H1 (cell line): Measurements from ENCODE around the gene RARRES1. TPM values are rescaled to one million over a fixed set of nuclear protein-coding genes. Genes with fewer than 3 reads are reported as not detected.

Experiments
- CTCF ChIA-PET: fragments of 300-600 bp; sonication (Branson Sonifier 250); formaldehyde crosslinking; loops from one replicate; lab custom pipeline; 2021; ENCODE audit not compliant: partially characterized antibody; lab: Charles Lee
- POLR2A ChIA-PET: fragments of 300-600 bp; sonication (Branson Sonifier 250); formaldehyde crosslinking; loops from one replicate; lab custom pipeline; 2021; ENCODE audit warnings: inconsistent platforms; ENCODE audit not compliant: partially characterized antibody; lab: Charles Lee
- DNase-seq, 2 experiments: peaks; one replicate each; pipeline versions ENCODE4 v3.0.0 to v3.0.0-alpha.2; 2010 to 2022; ENCODE audit warnings: low spot score in 2 of 2, low read depth in 1 of 2, mixed read lengths in 1 of 2
- FAIRE-seq: peaks from 2 replicates; lab custom pipeline; 2011; peaks lifted over from hg19 to GRCh38; lab: Jason Lieb, UNC
- H2AFZ ChIP-seq: 2 replicates; pipeline ENCODE4 v1.8.1; 2012; ENCODE audit warnings: low read length, inconsistent platforms
- H2AK5ac ChIP-seq: 2 replicates; pipeline ENCODE4 v1.6.1; 2013; ENCODE audit warnings: low read depth, low read length
- H2BK120ac ChIP-seq: replicated peaks from 2 replicates; pipeline ENCODE3; 2013; ENCODE audit warnings: low read depth, low read length, inconsistent platforms
- H2BK12ac ChIP-seq: 2 replicates; pipeline ENCODE4 v1.6.1; 2013; ENCODE audit warnings: low read depth, low read length
- H2BK15ac ChIP-seq: 2 replicates; pipeline ENCODE4 v1.6.1; 2013; ENCODE audit warnings: low read length
- H2BK20ac ChIP-seq: 2 replicates; pipeline ENCODE4 v1.6.1; 2013; ENCODE audit warnings: low read length
- H2BK5ac ChIP-seq: 2 replicates; pipeline ENCODE4 v1.6.1; 2013; ENCODE audit warnings: low read depth, low read length
- H3K14ac ChIP-seq: 2 replicates; pipeline ENCODE4 v1.6.1; 2013; ENCODE audit warnings: inconsistent platforms; ENCODE audit not compliant: insufficient read length
- H3K18ac ChIP-seq: 2 replicates; pipeline ENCODE4 v1.6.1; 2013; ENCODE audit warnings: low read length; ENCODE audit errors: extremely low read depth
- H3K23ac ChIP-seq: 2 replicates; pipeline ENCODE4 v1.6.1; 2013; ENCODE audit warnings: inconsistent platforms; ENCODE audit not compliant: insufficient read length
- H3K23me2 ChIP-seq: 2 replicates; pipeline ENCODE4 v1.6.1; 2013; ENCODE audit warnings: low read depth, low read length
- H3K27ac ChIP-seq: 2 replicates; pipeline ENCODE4 v1.6.1; 2011; ENCODE audit warnings: low read depth, low read length, inconsistent platforms
- H3K27me3 ChIP-seq, 4 experiments: replicated peaks in 1 of 4; 1 replicate in 1 of 4; 2 replicates in 3 of 4; pipeline versions ENCODE4 v1.6.1 to v1.8.1; 2011 to 2013; ENCODE audit warnings: low read length in 3 of 4, mild to moderate bottlenecking in 3 of 4, inconsistent platforms in 2 of 4, mixed read lengths in 2 of 4, moderate library complexity in 1 of 4; ENCODE audit not compliant: control insufficient read depth in 3 of 4, insufficient read depth in 3 of 4; ENCODE audit errors: extremely low read depth in 1 of 4
- H3K36me3 ChIP-seq, 4 experiments: 2 replicates each; pipeline versions ENCODE4 v1.6.1 to v1.8.1; 2011 to 2013; ENCODE audit warnings: mild to moderate bottlenecking in 4 of 4, low read length in 3 of 4, moderate library complexity in 2 of 4, control low read depth in 1 of 4, inconsistent platforms in 1 of 4; ENCODE audit not compliant: insufficient read depth in 4 of 4, control insufficient read depth in 2 of 4
- H3K4ac ChIP-seq: replicated peaks from 2 replicates; pipeline ENCODE3; 2013; ENCODE audit warnings: low read length, low read depth, mixed read lengths, inconsistent platforms; ENCODE audit not compliant: insufficient read length
- H3K4me1 ChIP-seq, 4 experiments: replicated peaks in 1 of 4; 1 replicate in 1 of 4; 2 replicates in 3 of 4; pipeline versions ENCODE4 v1.6.1 to v1.8.1; 2011 to 2013; ENCODE audit warnings: low read length in 3 of 4, inconsistent platforms in 2 of 4, mixed read lengths in 1 of 4; ENCODE audit not compliant: insufficient read depth in 4 of 4, control insufficient read depth in 3 of 4
- H3K4me2 ChIP-seq, 2 experiments: 2 replicates each; pipeline versions ENCODE4 v1.6.1 to v1.8.1; 2011 to 2013; ENCODE audit warnings: low read depth in 2 of 2, low read length in 2 of 2, control low read depth in 1 of 2, inconsistent platforms in 1 of 2, mild to moderate bottlenecking in 1 of 2; ENCODE audit not compliant: insufficient read depth in 1 of 2
- H3K4me3 ChIP-seq, 4 experiments: fragments of 200-600, 300-600 bp in 1 of 4; sonication (generic), shearing (Covaris generic), sonication (Bioruptor Twin) in 1 of 4; 2 replicates each; pipeline versions ENCODE4 v1.5.1 to v1.8.1; 2011 to 2016; ENCODE audit warnings: low read length in 4 of 4, low read depth in 3 of 4, control low read depth in 2 of 4, inconsistent platforms in 2 of 4, mild to moderate bottlenecking in 2 of 4, mixed read lengths in 1 of 4, moderate library complexity in 1 of 4; ENCODE audit not compliant: insufficient read depth in 2 of 4; ENCODE audit errors: extremely low read depth in 1 of 4
- H3K56ac ChIP-seq: replicated peaks from 2 replicates; pipeline ENCODE3; 2013; ENCODE audit warnings: low read depth, mild to moderate bottlenecking, mixed read lengths, low read length, inconsistent platforms; ENCODE audit not compliant: insufficient read length
- H3K79me1 ChIP-seq: 2 replicates; pipeline ENCODE4 v1.6.1; 2013; ENCODE audit warnings: low read depth, low read length, control low read depth
- H3K79me2 ChIP-seq, 2 experiments: 2 replicates each; pipeline versions ENCODE4 v1.6.1 to v1.8.1; 2012 to 2013; ENCODE audit warnings: low read length in 2 of 2, mild to moderate bottlenecking in 2 of 2, inconsistent platforms in 1 of 2; ENCODE audit not compliant: insufficient read depth in 2 of 2, control insufficient read depth in 1 of 2
- H3K9ac ChIP-seq, 4 experiments: replicated peaks in 1 of 4; 1 replicate in 1 of 4; 2 replicates in 3 of 4; pipeline versions ENCODE4 v1.6.1 to v1.8.1; 2011 to 2013; ENCODE audit warnings: low read depth in 3 of 4, low read length in 3 of 4, control low read depth in 2 of 4, mild to moderate bottlenecking in 2 of 4, moderate library complexity in 2 of 4, inconsistent platforms in 1 of 4; ENCODE audit errors: extremely low read depth in 1 of 4
- H3K9me3 ChIP-seq, 2 experiments: 2 replicates each; pipeline versions ENCODE4 v1.6.1 to v1.8.1; 2012 to 2013; ENCODE audit warnings: mild to moderate bottlenecking in 2 of 2, moderate library complexity in 2 of 2, control low read depth in 1 of 2, inconsistent platforms in 1 of 2, low read depth in 1 of 2, low read length in 1 of 2, mixed read lengths in 1 of 2; ENCODE audit not compliant: insufficient read depth in 2 of 2
- H4K20me1 ChIP-seq, 2 experiments: replicated peaks in 1 of 2; 2 replicates each; pipeline versions ENCODE3 to v1.8.1; 2011 to 2013; ENCODE audit warnings: inconsistent platforms in 2 of 2, low read length in 2 of 2, mild to moderate bottlenecking in 1 of 2; ENCODE audit not compliant: insufficient read depth in 2 of 2, control insufficient read depth in 1 of 2
- H4K5ac ChIP-seq: 2 replicates; pipeline ENCODE4 v1.6.1; 2013; ENCODE audit warnings: low read length, low read depth, mixed read lengths, inconsistent platforms; ENCODE audit not compliant: insufficient read length
- H4K8ac ChIP-seq: 2 replicates; pipeline ENCODE4 v1.8.0; 2013; ENCODE audit warnings: mild to moderate bottlenecking, moderate library complexity, low read length, inconsistent platforms; ENCODE audit not compliant: insufficient read depth; ENCODE audit errors: extremely low read depth
- H4K91ac ChIP-seq: replicated peaks from 2 replicates; pipeline ENCODE3; 2013; ENCODE audit warnings: low read length, mixed read lengths, inconsistent platforms; ENCODE audit not compliant: insufficient read length
- GTF2F1 ChIP-seq: IDR thresholded peaks from 2 replicates; pipeline ENCODE4 v1.6.1; 2012; ENCODE audit warnings: low read depth, low read length, improper control_type of control experiment, borderline replicate concordance
- TAF1 ChIP-seq: IDR thresholded peaks from 2 replicates; pipeline ENCODE4 v1.6.1; 2011; ENCODE audit warnings: mild to moderate bottlenecking, low read depth, low read length
- WGBS, 2 experiments: shearing (Covaris generic) in 1 of 2; methylation state at CpG; one replicate each; pipeline versions ENCODE4 v1.1.6 to v1.1.7; 2013 to 2015; ENCODE audit warnings: low lambda C conversion rate in 2 of 2, mixed read lengths in 2 of 2, inconsistent platforms in 1 of 2, low coverage in 1 of 2, missing lambda C conversion rate in 1 of 2; ENCODE audit not compliant: insufficient replicate concordance in 2 of 2, insufficient coverage in 1 of 2, insufficient read length in 1 of 2; ENCODE audit errors: extremely low coverage in 1 of 2, missing lambda C conversion rate in 1 of 2; 5-methylcytosine and 5-hydroxymethylcytosine counted together
- polyA plus RNA-seq, 7 experiments: library from polyadenylated mRNA; depleted of rRNA in 3 of 7; stranded (reverse) in 5 of 7; unstranded in 2 of 7; fragments of >200 nt in 5 of 7; fragments of 200-250 nt in 2 of 7; gene quantifications; 1 replicate in 5 of 7; 2 replicates in 1 of 7; 4 replicates in 1 of 7; pipeline versions ENCODE4 v1.2.1 to v1.2.3, GENCODE V29; 2011 to 2013; ENCODE audit warnings: missing spikeins in 2 of 7, mixed read lengths in 2 of 7
- total RNA-seq: library from RNA; stranded (reverse); fragmentation: NEBNext Ultra II Directional; extraction: Animal tissue kit (Norgen Biotek cat#: 25700); gene quantifications from 2 replicates; pipeline ENCODE4 v1.2.1, GENCODE V29; 2021
- TF ChIP-seq, protein P1 (sequence below): IDR thresholded peaks from 2 replicates; pipeline ENCODE4 v1.6.1; 2012; ENCODE audit warnings: low read length, inconsistent platforms
- TF ChIP-seq, protein P2 (sequence below), 3 experiments: IDR thresholded peaks; 1 replicate in 2 of 3; 2 replicates in 1 of 3; pipeline versions ENCODE4 v1.5.1 to v1.6.1; 2011; ENCODE audit warnings: low read length in 3 of 3, mild to moderate bottlenecking in 3 of 3, inconsistent platforms in 2 of 3, low read depth in 1 of 3, moderate library complexity in 1 of 3; ENCODE audit not compliant: insufficient read depth in 1 of 3; ENCODE audit errors: control extremely low read depth in 1 of 3

The RARRES1 gene
- total and polyA plus RNA-seq, 2 of the 8 experiments (the other 6 are each of a cell fraction or from before 2014, with no cell fraction given) = 0.26 to 0.71 TPM

GRCh38 chr3:158672215-158673176 lies 59.8 kb downstream of the RARRES1 start, which contains the start of gene LXN:
LXN (minus strand) TSS chr3:158672648; CDS start chr3:158672478, 170 bp downstream.
- no peak within 1 kb of the TSS for H2BK12ac ChIP-seq
- peaks cover 0 to 13% (median 5%) of the 10 kb centered on the region in 4 experiments; a peak in 4 of 8 replicates for H3K36me3 ChIP-seq
- 9% methylated on average over 28 of the region's 30 CpGs; no CpG with 5 or more reads in 1 of the 2 experiments for WGBS, 2 experiments
- peaks cover 7% of the 10 kb centered on the region for H3K23me2 ChIP-seq
- peak within 1 kb of the TSS; percentile 38 for H4K91ac ChIP-seq
- H3K9ac ChIP-seq = peak within 1 kb of the TSS in 3 of 4 experiments; percentile 33 to 65 (median 46); a peak in 5 of 7 replicates
- no peak within 1 kb of the TSS for H2AK5ac ChIP-seq
- ChIA-PET POLR2A (interaction anchor here (1.1 kb wide), 1 partner anchor 28 kb away, joined by 3 read pairs; the partner anchor contains the start of gene GFM1), CTCF (interaction anchor here (0.6 to 2.0 kb wide), 16 partner anchors 11 to 1460 kb away, joined by 3 to 16 read pairs (median 3); partner anchors contain the start of genes GFM1 and MFSD1)
- H3K18ac ChIP-seq = peak within 1 kb of the TSS; percentile 51; the same call in 1 of the 2 replicates
- H2BK120ac ChIP-seq = no peak within 1 kb of the TSS
- no peak within 1 kb of the TSS for H3K14ac ChIP-seq
- H3K4ac ChIP-seq = no peak within 1 kb of the TSS
- no peak within 1 kb of the TSS for H2BK20ac ChIP-seq
- no peak within 1 kb of the TSS for H2BK15ac ChIP-seq
- H2AFZ ChIP-seq = peak within 1 kb of the TSS; percentile 92
- no peaks in the 10 kb centered on the region for H3K9me3 ChIP-seq
- H3K27me3 ChIP-seq = no peaks in the 10 kb centered on the region
- no peak within 1 kb of the TSS for H3K23ac ChIP-seq
- H3K4me2 ChIP-seq = peak within 1 kb of the TSS; percentile 66 to 78
- DNase-seq (peak; percentile 85), FAIRE-seq (peak; percentile 86)
- no peak within 1 kb of the TSS for H4K8ac ChIP-seq
- H3K56ac ChIP-seq = peak within 1 kb of the TSS; percentile 14
- H3K4me1 ChIP-seq = peaks cover 0 to 7% (median 0%) of the 10 kb centered on the region in 4 experiments; a peak in 1 of 7 replicates
- peak within 1 kb of the TSS; percentile 64; the same call in 1 of the 2 replicates for H3K27ac ChIP-seq
- H3K4me3 ChIP-seq = peak within 1 kb of the TSS; percentile 46 to 82 (median 80)
- H4K5ac ChIP-seq = peak within 1 kb of the TSS; percentile 38
- no peaks in the 10 kb centered on the region for H3K79me1 ChIP-seq
- no peaks in the 10 kb centered on the region for H4K20me1 ChIP-seq
- peak within 1 kb of the TSS; percentile 35; the same call in 1 of the 2 replicates for H2BK5ac ChIP-seq
- H3K79me2 ChIP-seq = no peaks in the 10 kb centered on the region
- TF ChIP-seq GTF2F1 (no peak), TAF1 (peak; percentile 86)
- TF ChIP-seq, protein P1, sequence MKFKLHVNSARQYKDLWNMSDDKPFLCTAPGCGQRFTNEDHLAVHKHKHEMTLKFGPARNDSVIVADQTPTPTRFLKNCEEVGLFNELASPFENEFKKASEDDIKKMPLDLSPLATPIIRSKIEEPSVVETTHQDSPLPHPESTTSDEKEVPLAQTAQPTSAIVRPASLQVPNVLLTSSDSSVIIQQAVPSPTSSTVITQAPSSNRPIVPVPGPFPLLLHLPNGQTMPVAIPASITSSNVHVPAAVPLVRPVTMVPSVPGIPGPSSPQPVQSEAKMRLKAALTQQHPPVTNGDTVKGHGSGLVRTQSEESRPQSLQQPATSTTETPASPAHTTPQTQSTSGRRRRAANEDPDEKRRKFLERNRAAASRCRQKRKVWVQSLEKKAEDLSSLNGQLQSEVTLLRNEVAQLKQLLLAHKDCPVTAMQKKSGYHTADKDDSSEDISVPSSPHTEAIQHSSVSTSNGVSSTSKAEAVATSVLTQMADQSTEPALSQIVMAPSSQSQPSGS = no peak
- TF ChIP-seq, protein P2, sequence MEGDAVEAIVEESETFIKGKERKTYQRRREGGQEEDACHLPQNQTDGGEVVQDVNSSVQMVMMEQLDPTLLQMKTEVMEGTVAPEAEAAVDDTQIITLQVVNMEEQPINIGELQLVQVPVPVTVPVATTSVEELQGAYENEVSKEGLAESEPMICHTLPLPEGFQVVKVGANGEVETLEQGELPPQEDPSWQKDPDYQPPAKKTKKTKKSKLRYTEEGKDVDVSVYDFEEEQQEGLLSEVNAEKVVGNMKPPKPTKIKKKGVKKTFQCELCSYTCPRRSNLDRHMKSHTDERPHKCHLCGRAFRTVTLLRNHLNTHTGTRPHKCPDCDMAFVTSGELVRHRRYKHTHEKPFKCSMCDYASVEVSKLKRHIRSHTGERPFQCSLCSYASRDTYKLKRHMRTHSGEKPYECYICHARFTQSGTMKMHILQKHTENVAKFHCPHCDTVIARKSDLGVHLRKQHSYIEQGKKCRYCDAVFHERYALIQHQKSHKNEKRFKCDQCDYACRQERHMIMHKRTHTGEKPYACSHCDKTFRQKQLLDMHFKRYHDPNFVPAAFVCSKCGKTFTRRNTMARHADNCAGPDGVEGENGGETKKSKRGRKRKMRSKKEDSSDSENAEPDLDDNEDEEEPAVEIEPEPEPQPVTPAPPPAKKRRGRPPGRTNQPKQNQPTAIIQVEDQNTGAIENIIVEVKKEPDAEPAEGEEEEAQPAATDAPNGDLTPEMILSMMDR (IDR thresholded peaks at IDR 0.05; ENCODE audit: control extremely low read depth in 1 of 3, insufficient read depth in 1 of 3, low read depth in 1 of 3, low read length in 3 of 3) = peak; percentile 85 to 99 (median 94)
